Endothelial cell of umbilical vein (primary cell): ENCODE results near the gene ETNK2. TPM values are rescaled to one million over a fixed set of nuclear protein-coding genes. Genes with fewer than 3 reads are reported as not detected.

ENCODE experiments used
- BruUV-seq: library from RNA; stranded (reverse); fragments of 400-500 nt; replicated peaks from 2 replicates; lab custom pipeline; 2021; lab: Mats Ljungman, UMichigan
- CTCF ChIA-PET: fragments of 300-600, 350-600 bp; sonication (Branson Sonifier 250); formaldehyde crosslinking; loops from one replicate; lab custom pipeline; 2021; ENCODE audit warnings: antibody characterized with exemption, inconsistent platforms; lab: Charles Lee
- POLR2A ChIA-PET: fragments of 300-600, 350-600 bp; sonication (Branson Sonifier 250); formaldehyde crosslinking; loops from one replicate; lab custom pipeline; 2021; ENCODE audit warnings: antibody characterized with exemption, inconsistent platforms; lab: Charles Lee
- DNase-seq: peaks from one replicate; pipeline ENCODE4 v3.0.0-alpha.2; 2011; ENCODE audit warnings: low read depth, low spot score
- FAIRE-seq: peaks from 2 replicates; lab custom pipeline; 2011; peaks lifted over from hg19 to GRCh38; lab: Jason Lieb, UNC
- H2AFZ ChIP-seq: 2 replicates; pipeline ENCODE4 v1.6.0; 2012; ENCODE audit warnings: low read depth, low read length, control low read depth, inconsistent platforms
- H3K27ac ChIP-seq: 2 replicates; pipeline ENCODE4 v1.5.1; 2011; ENCODE audit warnings: low read depth, mild to moderate bottlenecking, control low read depth, low read length, moderate library complexity; ENCODE audit not compliant: insufficient read depth
- H3K27me3 ChIP-seq, 2 experiments: 2 replicates each; pipeline versions ENCODE4 v1.6.0 to v1.6.1; 2011; ENCODE audit warnings: low read length in 2 of 2, mixed read lengths in 1 of 2; ENCODE audit not compliant: control insufficient read depth in 2 of 2, insufficient read depth in 2 of 2
- H3K36me3 ChIP-seq, 2 experiments: 2 replicates in 1 of 2; 3 replicates in 1 of 2; pipeline ENCODE4 v1.5.1; 2011; ENCODE audit warnings: low read length in 2 of 2, mild to moderate bottlenecking in 1 of 2, moderate library complexity in 1 of 2; ENCODE audit not compliant: control insufficient read depth in 2 of 2, insufficient read depth in 2 of 2; ENCODE audit errors: extremely low read depth in 1 of 2
- H3K4me1 ChIP-seq: 3 replicates; pipeline ENCODE4 v1.5.1; 2011; ENCODE audit warnings: mild to moderate bottlenecking, low read length; ENCODE audit not compliant: control insufficient read depth, insufficient read depth; ENCODE audit errors: extremely low read depth
- H3K4me2 ChIP-seq: 2 replicates; pipeline ENCODE4 v1.6.1; 2011; ENCODE audit warnings: low read length, control low read depth, mixed read lengths; ENCODE audit not compliant: insufficient read depth
- H3K4me3 ChIP-seq, 3 experiments: fragments of 200-600 bp in 1 of 3; sonication (generic), shearing (Covaris generic) in 1 of 3; replicated peaks in 1 of 3; 2 replicates each; pipeline ENCODE4 v1.5.1; 2011 to 2016; ENCODE audit warnings: control low read depth in 3 of 3, low read length in 3 of 3, mild to moderate bottlenecking in 2 of 3, inconsistent platforms in 1 of 3, low read depth in 1 of 3, moderate library complexity in 1 of 3; ENCODE audit not compliant: insufficient read depth in 1 of 3
- H3K79me2 ChIP-seq: 2 replicates; pipeline ENCODE4 v1.6.0; 2012; ENCODE audit warnings: low read length, inconsistent platforms; ENCODE audit not compliant: control insufficient read depth, insufficient read depth
- H3K9ac ChIP-seq: replicated peaks from 2 replicates; pipeline ENCODE3; 2011; ENCODE audit warnings: low read length, control low read depth; ENCODE audit not compliant: insufficient read depth; ENCODE audit errors: extremely low read depth
- H3K9me1 ChIP-seq: replicated peaks from 3 replicates; pipeline ENCODE4 v1.6.0; 2011; ENCODE audit warnings: mild to moderate bottlenecking, low read length; ENCODE audit not compliant: control insufficient read depth, insufficient read depth; ENCODE audit errors: extremely low read depth
- H3K9me3 ChIP-seq: replicated peaks from 2 replicates; pipeline ENCODE4 v1.5.1; 2012; ENCODE audit warnings: low read length, inconsistent platforms; ENCODE audit not compliant: control insufficient read depth, insufficient read depth
- H4K20me1 ChIP-seq: replicated peaks from 2 replicates; pipeline ENCODE3; 2011; ENCODE audit warnings: mild to moderate bottlenecking, low read length; ENCODE audit not compliant: control insufficient read depth, insufficient read depth; ENCODE audit errors: extremely low read depth
- EZH2 ChIP-seq: IDR thresholded peaks from 2 replicates; pipeline ENCODE4 v1.6.1; 2012; ENCODE audit warnings: borderline replicate concordance, low read depth, mild to moderate bottlenecking, moderate library complexity, low read length, inconsistent platforms; ENCODE audit not compliant: severe bottlenecking
- FOS ChIP-seq: IDR thresholded peaks from 2 replicates; pipeline ENCODE4 v1.6.1; 2011; ENCODE audit warnings: mild to moderate bottlenecking, low read length, moderate library complexity, borderline replicate concordance; ENCODE audit not compliant: insufficient read depth
- GATA2 ChIP-seq: IDR thresholded peaks from 2 replicates; pipeline ENCODE4 v1.7.0; 2011; ENCODE audit warnings: low read depth, mild to moderate bottlenecking, moderate library complexity, mixed read lengths, low read length; ENCODE audit not compliant: insufficient read length, insufficient read depth
- JUN ChIP-seq: IDR thresholded peaks from 2 replicates; pipeline ENCODE4 v1.6.1; 2011; ENCODE audit warnings: borderline replicate concordance, low read depth; ENCODE audit not compliant: insufficient read length, insufficient read depth
- MYC ChIP-seq: IDR thresholded peaks from one replicate; pipeline ENCODE4 v1.6.1; 2011; ENCODE audit warnings: mild to moderate bottlenecking, low read depth, low read length
- POLR2A ChIP-seq: IDR thresholded peaks from 2 replicates; pipeline ENCODE4 v1.6.1; 2012; ENCODE audit warnings: low read depth, mild to moderate bottlenecking, control low read depth, low read length
- POLR2AphosphoS5 ChIP-seq: IDR thresholded peaks from 2 replicates; pipeline ENCODE4 v1.6.1; 2012; ENCODE audit warnings: low read depth, mild to moderate bottlenecking, control low read depth, low read length, moderate library complexity; ENCODE audit not compliant: insufficient read depth
- dilution Hi-C: fragments of 300-500 bp; cut with MboI; formaldehyde crosslinking; loops from one replicate; pipeline ENCODE4 v1.15.0; 2019; ENCODE audit warnings: low sequenced_read_pairs; ENCODE audit not compliant: extremely low pct_ligation_motif_present
- intact Hi-C: fragments of 100-400 bp; cut with micrococcal nuclease; formaldehyde crosslinking; loops from one replicate; pipeline ENCODE4 v1.10.0; 2022
- polyA plus RNA-seq, 4 experiments: library from polyadenylated mRNA; depleted of rRNA in 3 of 4; stranded (reverse) in 3 of 4; unstranded in 1 of 4; fragments of >200 nt; gene quantifications; 2 replicates each; pipeline versions ENCODE4 v1.2.1 to v1.2.3, GENCODE V29; 2011 to 2012; ENCODE audit warnings: missing spikeins in 1 of 4
- total RNA-seq: library from RNA; stranded (reverse); gene quantifications from 2 replicates; pipeline ENCODE4 v1.2.3, GENCODE V29; 2021
- TF ChIP-seq, protein P1 (sequence below), 2 donors: IDR thresholded peaks; 1 replicate in 1 of 2; 2 replicates in 1 of 2; pipeline ENCODE4 v1.5.1; 2011; ENCODE audit warnings: low read length in 2 of 2, mild to moderate bottlenecking in 2 of 2, moderate library complexity in 2 of 2, control low read depth in 1 of 2, inconsistent platforms in 1 of 2, low read depth in 1 of 2; ENCODE audit not compliant: insufficient read depth in 1 of 2; ENCODE audit errors: extremely low read depth in 1 of 2
- TF ChIP-seq, protein P2 (sequence below): IDR thresholded peaks from 2 replicates; pipeline ENCODE4 v1.6.1; 2011; ENCODE audit not compliant: insufficient read depth, insufficient read length

Gene ETNK2
- total and polyA plus RNA-seq, 2 donors (not counting 3 experiments of a cell fraction or from before 2014, with no cell fraction given): 13.5 to 27.5 TPM

DNA sequence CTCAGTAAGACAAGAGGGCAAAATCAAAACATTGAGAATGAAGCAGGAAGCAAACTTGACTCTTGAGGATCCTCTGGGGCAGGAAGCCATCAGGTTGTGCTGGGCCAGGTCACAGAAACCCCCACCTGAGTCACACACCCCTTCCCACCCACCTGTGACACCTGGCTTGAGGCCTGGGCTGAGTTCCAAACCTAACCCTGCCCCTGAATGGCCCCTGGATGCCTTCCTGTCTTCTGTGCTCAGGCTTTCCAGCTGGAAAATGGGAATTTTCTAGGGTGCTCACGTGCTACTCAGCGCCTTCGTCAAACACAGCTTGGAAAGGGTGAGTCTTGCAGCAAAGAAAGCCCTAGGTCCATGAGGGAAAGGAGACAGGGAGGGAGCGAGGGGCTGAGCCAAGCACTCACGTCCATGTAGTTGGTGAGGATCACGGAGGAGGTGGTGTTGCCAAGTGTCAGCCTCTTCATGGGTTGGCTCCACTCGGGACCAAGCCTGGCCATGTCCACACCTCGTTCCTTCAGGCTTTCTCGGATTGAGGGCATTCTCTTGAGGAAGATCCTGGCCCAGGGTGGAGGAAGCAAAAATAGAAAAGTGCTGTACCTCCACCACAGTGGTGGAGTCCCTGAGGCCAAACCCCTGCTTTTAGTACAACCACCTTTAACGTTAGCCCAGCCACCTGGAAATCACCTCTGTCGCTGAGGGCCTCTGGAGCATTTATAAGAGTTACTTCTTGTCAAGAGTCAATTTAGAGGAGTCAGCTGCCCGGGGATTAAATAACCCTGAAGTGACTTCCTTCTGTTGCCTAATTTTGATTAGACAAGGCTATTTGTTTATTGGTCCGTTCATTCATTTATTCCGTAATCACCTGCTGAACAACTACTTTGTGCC, 10.0 kb upstream of the ETNK2 start:
- CTCF ChIA-PET: interaction anchor here (0.7 to 26.7 kb wide), 20 partner anchors 11 to 341 kb away, joined by 3 to 770 read pairs (median 7); partner anchors contain the start of genes ETNK2, GOLT1A and PLEKHA6
- POLR2A ChIA-PET: no interaction called here
- Histone ChIP-seq H3K36me3 (no peaks in the 10 kb centered on the region), H3K4me1 (peaks cover 3% of the 10 kb centered on the region), H3K27ac (no peak overlapping the region), H3K27me3 (peaks cover 0 to 2% of the 10 kb centered on the region in 2 experiments), H3K9me1 (no peaks in the 10 kb centered on the region), H3K4me3 (no peak overlapping the region), H3K79me2 (no peaks in the 10 kb centered on the region), H3K9me3 (no peaks in the 10 kb centered on the region), H3K9ac (no peak overlapping the region), H2AFZ (no peak overlapping the region), H4K20me1 (no peaks in the 10 kb centered on the region), H3K4me2 (no peak overlapping the region)
- intact Hi-C loops (loop anchor here (1.0 to 2.0 kb wide), 7 partner anchors 37 to 341 kb away; partner anchors contain the start of gene SNRPE), dilution Hi-C loops (loop anchor here (25.0 kb wide), 1 partner anchor 175 kb away; no protein-coding TSS in a partner anchor)
- DNase-seq (no peak), FAIRE-seq (no peak)
- TF ChIP-seq POLR2A (no peak), MYC (no peak), POLR2AphosphoS5 (no peak), FOS (no peak), JUN (no peak), EZH2 (no peak), GATA2 (no peak)
- TF ChIP-seq, protein P1, sequence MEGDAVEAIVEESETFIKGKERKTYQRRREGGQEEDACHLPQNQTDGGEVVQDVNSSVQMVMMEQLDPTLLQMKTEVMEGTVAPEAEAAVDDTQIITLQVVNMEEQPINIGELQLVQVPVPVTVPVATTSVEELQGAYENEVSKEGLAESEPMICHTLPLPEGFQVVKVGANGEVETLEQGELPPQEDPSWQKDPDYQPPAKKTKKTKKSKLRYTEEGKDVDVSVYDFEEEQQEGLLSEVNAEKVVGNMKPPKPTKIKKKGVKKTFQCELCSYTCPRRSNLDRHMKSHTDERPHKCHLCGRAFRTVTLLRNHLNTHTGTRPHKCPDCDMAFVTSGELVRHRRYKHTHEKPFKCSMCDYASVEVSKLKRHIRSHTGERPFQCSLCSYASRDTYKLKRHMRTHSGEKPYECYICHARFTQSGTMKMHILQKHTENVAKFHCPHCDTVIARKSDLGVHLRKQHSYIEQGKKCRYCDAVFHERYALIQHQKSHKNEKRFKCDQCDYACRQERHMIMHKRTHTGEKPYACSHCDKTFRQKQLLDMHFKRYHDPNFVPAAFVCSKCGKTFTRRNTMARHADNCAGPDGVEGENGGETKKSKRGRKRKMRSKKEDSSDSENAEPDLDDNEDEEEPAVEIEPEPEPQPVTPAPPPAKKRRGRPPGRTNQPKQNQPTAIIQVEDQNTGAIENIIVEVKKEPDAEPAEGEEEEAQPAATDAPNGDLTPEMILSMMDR (IDR thresholded peaks at IDR 0.05; ENCODE audit: extremely low read depth in 1 of 2, insufficient read depth in 1 of 2, low read depth in 1 of 2, low read length in 2 of 2): no peak
- TF ChIP-seq, protein P2, sequence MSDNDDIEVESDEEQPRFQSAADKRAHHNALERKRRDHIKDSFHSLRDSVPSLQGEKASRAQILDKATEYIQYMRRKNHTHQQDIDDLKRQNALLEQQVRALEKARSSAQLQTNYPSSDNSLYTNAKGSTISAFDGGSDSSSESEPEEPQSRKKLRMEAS: no peak
- BruUV-seq: no TSS peak
